HG03521 (cell line): ENCODE measurements around the gene RIMS3.
"Not testable (repeated sequence)": the region's sequence is repeated elsewhere in the genome, so short reads cannot be mapped to it uniquely, and the experiment has no call there.

ENCODE experiments used
- ATAC-seq: cut with Tn5 transposase; IDR thresholded peaks from one replicate; pipeline ENCODE4 v1.9.1; 2021; ENCODE audit warnings: mild to moderate bottlenecking, moderate library complexity; ENCODE audit not compliant: unreplicated experiment

The RIMS3 gene

GRCh38 chr1:40595623-40596022 lies 69.9 kb downstream of the RIMS3 start:
- ATAC-seq: no peak

GRCh38 chr1:40594187-40594531 lies 71.3 kb downstream of the RIMS3 start:
- no peak for ATAC-seq

GRCh38 chr1:40593449-40594186 lies 71.9 kb downstream of the RIMS3 start:
- ATAC-seq: no peak

GRCh38 chr1:40592107-40592803 lies 73.2 kb downstream of the RIMS3 start:
- ATAC-seq: no peak

- no peak for ATAC-seq
Measured at GRCh38 chr1:40588586-40588985, 76.9 kb downstream of the RIMS3 start.

- ATAC-seq: no peak
Measured at GRCh38 chr1:40583980-40584379, 81.5 kb downstream of the RIMS3 start.

- ATAC-seq: no peak
Measured at GRCh38 chr1:40582116-40582515, 83.4 kb downstream of the RIMS3 start.

GRCh38 chr1:40575336-40575735 lies 90.1 kb downstream of the RIMS3 start:
- no peak for ATAC-seq

GRCh38 chr1:40574805-40575204 lies 90.7 kb downstream of the RIMS3 start:
- ATAC-seq: not testable (repeated sequence)
